IMR-90 (cell line): Measurements from ENCODE around the gene CDC73. TPM values are rescaled to one million over a fixed set of nuclear protein-coding genes. Genes with fewer than 3 reads are reported as not detected.
A peak's percentile ranks its signal among the peaks of the same experiment; 100 is the strongest.

Source experiments
- ATAC-seq: fragments of 200-7000 bp; cut with Tn5 transposase; 2 replicates; pipeline ENCODE4 v1.9.1; 2020; ENCODE audit warnings: low read depth, mild to moderate bottlenecking, moderate library complexity
- BruUV-seq: library from RNA; stranded (reverse); fragments of 400-500 nt; replicated peaks from 2 replicates; lab custom pipeline; 2021; lab: Mats Ljungman, UMichigan
- CTCF ChIA-PET: fragments of 300-600 bp; formaldehyde crosslinking; extraction: SDS; loops from one replicate; lab custom pipeline; 2021; ENCODE audit warnings: antibody characterized with exemption; lab: Yijun Ruan, JAX
- POLR2A ChIA-PET: fragments of 300-600 bp; sonication (Branson Sonifier 250); formaldehyde crosslinking; loops from one replicate; lab custom pipeline; 2022; ENCODE audit warnings: antibody characterized with exemption; ENCODE audit not compliant: unreplicated experiment; lab: Charles Lee
- DNase-seq: peaks from one replicate; pipeline ENCODE4 v3.0.0; 2013
- H2AFZ ChIP-seq: replicated peaks from 2 replicates; pipeline ENCODE3; 2013; ENCODE audit warnings: low read length, mild to moderate bottlenecking; ENCODE audit not compliant: poor library complexity
- H2AK5ac ChIP-seq: 2 replicates; pipeline ENCODE4 v1.6.1; 2013; ENCODE audit warnings: low read depth, low read length, inconsistent platforms
- H2AK9ac ChIP-seq: replicated peaks from 2 replicates; pipeline ENCODE3; 2013; ENCODE audit warnings: mild to moderate bottlenecking, low read depth, low read length, moderate library complexity; ENCODE audit not compliant: poor library complexity
- H2BK120ac ChIP-seq: 2 replicates; pipeline ENCODE4 v1.6.1; 2013; ENCODE audit warnings: low read depth, low read length, inconsistent platforms
- H2BK15ac ChIP-seq: 3 replicates; pipeline ENCODE4 v1.6.1; 2013; ENCODE audit warnings: low read depth, low read length, inconsistent platforms
- H2BK20ac ChIP-seq: 2 replicates; pipeline ENCODE4 v1.6.1; 2013; ENCODE audit warnings: low read depth, mild to moderate bottlenecking, inconsistent platforms, low read length, moderate library complexity
- H2BK5ac ChIP-seq: 2 replicates; pipeline ENCODE4 v1.6.1; 2013; ENCODE audit warnings: mild to moderate bottlenecking, low read depth, low read length, inconsistent platforms; ENCODE audit not compliant: poor library complexity, severe bottlenecking
- H3K14ac ChIP-seq: replicated peaks from 2 replicates; pipeline ENCODE4 v1.6.1; 2013; ENCODE audit warnings: low read depth, low read length, inconsistent platforms
- H3K18ac ChIP-seq: 2 replicates; pipeline ENCODE4 v1.6.1; 2013; ENCODE audit warnings: low read depth, low read length, control low read depth
- H3K23ac ChIP-seq: 2 replicates; pipeline ENCODE4 v1.6.1; 2013; ENCODE audit warnings: low read depth, low read length, inconsistent platforms
- H3K27ac ChIP-seq: 2 replicates; pipeline ENCODE4 v1.5.1; 2013; ENCODE audit warnings: mild to moderate bottlenecking, control low read depth, low read length; ENCODE audit not compliant: insufficient read depth
- H3K27me3 ChIP-seq: 2 replicates; pipeline ENCODE4 v1.6.1; 2013; ENCODE audit warnings: low read length; ENCODE audit not compliant: control insufficient read depth, insufficient read depth
- H3K36me3 ChIP-seq: 2 replicates; pipeline ENCODE4 v1.6.1; 2013; ENCODE audit warnings: low read length, mixed read lengths; ENCODE audit not compliant: control insufficient read depth, insufficient read depth
- H3K4ac ChIP-seq: 2 replicates; pipeline ENCODE4 v1.6.1; 2013; ENCODE audit warnings: low read depth, low read length, inconsistent platforms
- H3K4me1 ChIP-seq: 2 replicates; pipeline ENCODE4 v1.6.1; 2013; ENCODE audit warnings: low read length, mixed read lengths; ENCODE audit not compliant: control insufficient read depth, insufficient read depth
- H3K4me2 ChIP-seq: 2 replicates; pipeline ENCODE4 v1.6.1; 2013; ENCODE audit warnings: low read depth, mild to moderate bottlenecking, control low read depth, low read length, moderate library complexity
- H3K4me3 ChIP-seq: 2 replicates; pipeline ENCODE4 v1.5.1; 2013; ENCODE audit warnings: low read depth, mild to moderate bottlenecking, control low read depth, low read length, moderate library complexity; ENCODE audit not compliant: insufficient read depth
- H3K56ac ChIP-seq: 2 replicates; pipeline ENCODE4 v1.6.1; 2013; ENCODE audit warnings: low read length, inconsistent platforms; ENCODE audit not compliant: insufficient read depth; ENCODE audit errors: extremely low read depth
- H3K79me1 ChIP-seq, 2 experiments: 2 replicates each; pipeline ENCODE4 v1.6.1; 2013; ENCODE audit warnings: low read length in 2 of 2, inconsistent platforms in 1 of 2, low read depth in 1 of 2
- H3K9ac ChIP-seq: 2 replicates; pipeline ENCODE4 v1.6.1; 2013; ENCODE audit warnings: low read depth, low read length, control low read depth
- H3K9me1 ChIP-seq: 2 replicates; pipeline ENCODE4 v1.6.1; 2013; ENCODE audit warnings: low read length, inconsistent platforms; ENCODE audit not compliant: insufficient read depth
- H3K9me3 ChIP-seq: 2 replicates; pipeline ENCODE4 v1.6.1; 2013; ENCODE audit warnings: low read length; ENCODE audit not compliant: control insufficient read depth, insufficient read depth
- H4K20me1 ChIP-seq: 2 replicates; pipeline ENCODE4 v1.6.1; 2013; ENCODE audit warnings: low read length, inconsistent platforms; ENCODE audit not compliant: insufficient read depth
- H4K5ac ChIP-seq: 2 replicates; pipeline ENCODE4 v1.6.1; 2013; ENCODE audit warnings: mild to moderate bottlenecking, low read depth, low read length, control low read depth
- H4K8ac ChIP-seq, 2 experiments: 2 replicates each; pipeline ENCODE4 v1.6.1; 2013; ENCODE audit warnings: low read depth in 2 of 2, low read length in 2 of 2, control low read depth in 1 of 2, inconsistent platforms in 1 of 2
- H4K91ac ChIP-seq: 2 replicates; pipeline ENCODE4 v1.6.1; 2013; ENCODE audit warnings: low read depth, low read length, inconsistent platforms; ENCODE audit not compliant: insufficient read depth
- BHLHE40 ChIP-seq: fragments of 150-350 bp; IDR thresholded peaks from 2 replicates; pipeline ENCODE4 v1.6.1; 2016; ENCODE audit warnings: mild to moderate bottlenecking, low read depth, low read length
- CEBPB ChIP-seq: IDR thresholded peaks from 2 replicates; pipeline ENCODE4 v1.6.1; 2012; ENCODE audit warnings: low read depth, low read length, improper control_type of control experiment
- CHD1 ChIP-seq: IDR thresholded peaks from 2 replicates; pipeline ENCODE4 v1.6.1; 2012; ENCODE audit warnings: low read depth, low read length, improper control_type of control experiment
- MXI1 ChIP-seq: IDR thresholded peaks from 2 replicates; pipeline ENCODE4 v1.6.1; 2012; ENCODE audit warnings: low read depth, mild to moderate bottlenecking, low read length, moderate library complexity, borderline replicate concordance
- NFE2L2 ChIP-seq: fragments of 150-350 bp; IDR thresholded peaks from 2 replicates; pipeline ENCODE4 v1.6.1; 2016; ENCODE audit warnings: low read depth, mild to moderate bottlenecking, low read length
- RFX5 ChIP-seq: IDR thresholded peaks from 2 replicates; pipeline ENCODE4 v1.8.0; 2012; ENCODE audit warnings: low read depth, mild to moderate bottlenecking, low read length, moderate library complexity
- SMC3 ChIP-seq: fragments of 150-350 bp; IDR thresholded peaks from 2 replicates; pipeline ENCODE4 v1.6.1; 2016; ENCODE audit warnings: low read depth, mild to moderate bottlenecking, antibody characterized with exemption, low read length, moderate library complexity
- WGBS, 2 experiments: methylation state at CpG; one replicate each; pipeline versions ENCODE4 v1.1.5 to v1.1.7; 2013; ENCODE audit warnings: missing lambda C conversion rate in 2 of 2; ENCODE audit not compliant: insufficient read length in 1 of 2; ENCODE audit errors: extremely low coverage in 2 of 2; 5-methylcytosine and 5-hydroxymethylcytosine counted together
- dilution Hi-C: fragments of 300-500 bp; cut with HindIII; formaldehyde crosslinking; loops from one replicate; pipeline ENCODE4 v1.14.3; 2018; ENCODE audit warnings: low sequenced_read_pairs; ENCODE audit not compliant: unreplicated experiment
- in situ Hi-C: fragments of 300-500 bp; cut with MboI; formaldehyde crosslinking; loops from 3 replicates; pipeline ENCODE4 v1.14.3; 2019; ENCODE audit warnings: low sequenced_read_pairs, inconsistent platforms, mixed read lengths
- intact Hi-C: fragments of 100-400 bp; cut with micrococcal nuclease; formaldehyde crosslinking; loops from 2 replicates; pipeline ENCODE4 v1.10.0; 2022
- polyA plus RNA-seq, 3 experiments: library from polyadenylated mRNA; depleted of rRNA; stranded (reverse); fragments of >200 nt; gene quantifications; 2 replicates each; pipeline ENCODE4 v1.2.3, GENCODE V29; 2012; ENCODE audit warnings: low replicate concordance in 1 of 3
- total RNA-seq: library from RNA; depleted of rRNA; stranded (reverse); fragments of >200 nt; gene quantifications from 2 replicates; pipeline ENCODE4 v1.2.3, GENCODE V29; 2012

Gene CDC73
- total and polyA plus RNA-seq, 2 of the 4 experiments (the other 2 are of a cell fraction) = 22.1 to 29.6 TPM

DNA sequence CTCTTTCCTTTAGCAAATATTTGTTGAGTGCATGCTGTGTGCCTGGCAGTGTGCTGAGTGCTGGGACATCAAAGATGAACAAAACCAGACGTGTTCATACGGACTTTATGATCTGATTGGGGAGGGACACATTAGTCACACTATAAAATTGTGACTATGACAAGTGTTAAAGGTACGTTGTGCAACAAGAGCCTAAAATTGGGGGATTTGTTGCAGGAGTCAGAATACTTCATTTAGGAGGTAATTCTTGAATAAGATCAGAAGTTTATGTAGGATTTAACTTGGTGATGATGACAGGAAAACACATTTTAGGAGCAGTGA, 35.0 kb downstream of the CDC73 start:
- intact Hi-C loops = no loop called here
- Histone ChIP-seq H3K4me3 (no peak overlapping the region), H2BK20ac (peak overlapping the region; percentile 35; the same call in 1 of the 2 replicates), H3K9ac (peak overlapping the region; percentile 10; the same call in 1 of the 2 replicates), H4K20me1 (peaks cover 6% of the 10 kb centered on the region; the same call in 1 of the 2 replicates), H3K23ac (peak overlapping the region; percentile 28; the same call in 1 of the 2 replicates), H3K14ac (peak overlapping the region; percentile 24; the same call in 1 of the 2 replicates), H3K9me3 (no peaks in the 10 kb centered on the region), H4K8ac (0 out of 4 replicates have a peak overlapping the region, but pooled peaks of 1 of the 2 experiments have one; percentile 16), H3K79me1 (peaks cover 10 to 30% of the 10 kb centered on the region in 2 experiments; a peak in 3 of 4 replicates), H3K4ac (peak overlapping the region; percentile 47), H3K18ac (peak overlapping the region; percentile 90), H2BK120ac (peak overlapping the region; percentile 24; the same call in 1 of the 2 replicates), H3K27me3 (no peaks in the 10 kb centered on the region), H3K4me2 (peak overlapping the region; percentile 87), H2BK5ac (peak overlapping the region; percentile 53), H3K56ac (no peak overlapping the region), H3K36me3 (peaks cover 9% of the 10 kb centered on the region), H4K91ac (peak overlapping the region; percentile 4; the same call in 1 of the 2 replicates), H4K5ac (peak overlapping the region; percentile 88), H2BK15ac (no peak overlapping the region), H2AK9ac (no peak overlapping the region), H3K27ac (peak overlapping the region; percentile 69; the same call in 1 of the 2 replicates), H2AFZ (no peak overlapping the region), H2AK5ac (no peak overlapping the region), H3K4me1 (peaks cover 7% of the 10 kb centered on the region), H3K9me1 (peaks cover 4% of the 10 kb centered on the region; the same call in 1 of the 2 replicates)
- BruUV-seq = no TSS peak
- ATAC-seq (no peak), DNase-seq (no peak)
- in situ Hi-C loops = no loop called here
- dilution Hi-C loops = no loop called here
- whole genome bisulfite sequencing, 2 experiments = no CpG with 5 or more reads among the region's 3 CpGs
- ChIA-PET CTCF (interaction anchor here (0.6 kb wide), 1 partner anchor 429 kb away, joined by 4 read pairs; no protein-coding TSS in a partner anchor), POLR2A (no interaction called here)
- no peak for TF ChIP-seq CHD1
- no peak for TF ChIP-seq NFE2L2
- peak; percentile 64 for TF ChIP-seq CEBPB
- no peak for TF ChIP-seq BHLHE40
- no peak for TF ChIP-seq SMC3
- TF ChIP-seq RFX5 = no peak
- TF ChIP-seq MXI1 = no peak
